ENCODE measurements around the gene COQ10B. TPM values are rescaled to one million over a fixed set of nuclear protein-coding genes. Genes with fewer than 3 reads are reported as not detected.

The COQ10B gene
- total RNA-seq: 12.3 and 14.7 TPM in 2 replicates

DNA sequence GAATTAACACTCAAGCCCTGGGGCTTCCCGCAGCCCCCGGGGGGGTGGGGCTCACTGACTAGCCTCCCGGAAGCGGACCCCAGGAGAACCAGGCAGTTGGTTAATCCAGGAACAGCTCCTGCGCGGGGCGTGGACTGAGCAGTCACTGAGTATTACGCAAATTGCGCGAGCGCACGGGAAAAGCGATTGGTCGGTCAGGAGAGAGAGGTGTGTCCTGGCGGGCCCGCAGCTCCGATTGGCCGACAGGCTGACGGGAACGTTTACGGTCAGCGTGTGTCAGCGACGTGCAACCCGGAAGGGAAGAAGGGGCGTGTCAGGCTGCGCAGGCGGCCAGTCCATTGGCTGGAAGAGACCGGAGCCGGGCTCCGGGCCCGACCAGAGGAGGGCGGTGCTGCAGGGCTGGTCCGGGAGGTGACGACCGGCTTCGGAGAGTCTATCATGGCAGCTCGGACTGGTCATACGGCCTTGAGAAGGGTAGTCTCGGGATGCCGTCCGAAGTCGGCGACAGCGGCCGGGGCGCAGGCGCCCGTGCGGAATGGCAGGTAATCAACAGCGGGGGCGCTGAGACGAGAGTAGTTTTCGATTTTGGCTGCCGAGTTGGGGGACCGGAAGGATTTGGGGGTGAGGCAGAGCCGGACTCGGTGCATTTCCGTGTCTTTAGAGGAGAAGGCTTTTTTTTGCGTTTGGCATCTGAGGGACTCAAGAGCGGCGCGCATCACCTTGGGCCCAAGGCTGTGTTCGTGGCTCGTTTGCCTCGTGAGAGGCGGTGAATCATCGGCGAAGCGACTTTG, at the start of gene COQ10B:
COQ10B (plus strand) TSS at position 430 of the 791 bp plus-strand sequence; CDS start at position 439, 9 bp downstream.

DNA sequence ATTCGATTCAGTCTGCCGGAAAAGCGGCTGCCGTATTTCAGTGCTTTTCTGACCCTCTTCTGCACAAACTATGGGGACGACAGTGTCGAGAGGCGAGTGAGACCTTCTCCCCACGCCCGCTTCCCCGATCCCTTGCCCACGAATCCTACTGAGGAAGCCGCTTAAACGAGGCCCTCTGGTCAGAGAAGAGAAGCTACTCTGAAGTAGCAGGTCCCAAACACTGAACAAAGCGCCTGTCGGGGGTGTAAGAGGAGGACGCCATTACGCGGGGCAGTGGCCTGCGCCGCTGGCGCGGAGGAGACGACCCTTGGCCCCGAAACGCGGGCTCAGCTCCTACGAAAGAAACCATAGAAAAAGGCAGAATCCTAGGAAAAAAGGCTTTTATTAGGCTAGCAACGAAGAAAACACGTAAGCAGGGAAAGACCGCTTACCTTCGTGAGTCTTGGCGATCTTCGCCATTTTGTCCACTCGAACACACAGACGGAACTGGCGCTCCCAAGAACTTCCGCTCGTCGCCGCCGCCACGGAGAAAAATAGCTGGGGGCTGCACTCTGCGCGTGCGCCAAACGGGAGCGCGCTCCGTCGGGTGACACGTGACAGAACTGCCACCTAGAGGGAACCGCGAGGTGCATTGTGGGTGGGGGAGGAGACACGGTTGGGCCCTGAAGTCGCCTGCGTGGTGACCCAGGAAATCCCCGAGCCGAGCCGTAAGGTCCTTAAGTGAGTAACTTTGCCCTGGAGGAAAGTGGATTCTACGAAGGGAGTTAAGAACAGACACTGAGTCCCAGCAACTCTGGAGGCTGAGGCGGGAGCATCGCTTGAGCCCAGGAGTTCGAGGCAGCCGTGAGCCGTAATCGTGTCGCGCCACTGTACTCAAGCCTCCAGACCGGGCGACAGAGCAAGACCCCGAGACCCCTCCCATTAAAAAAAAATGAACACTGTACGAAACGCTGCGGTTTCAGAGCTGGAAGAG, 18.5 kb upstream of the COQ10B start, which contains the start of gene SF3B1:
SF3B1 (minus strand) TSS at position 488 of the 973 bp plus-strand sequence; CDS start at position 459, 29 bp downstream.

DNA sequence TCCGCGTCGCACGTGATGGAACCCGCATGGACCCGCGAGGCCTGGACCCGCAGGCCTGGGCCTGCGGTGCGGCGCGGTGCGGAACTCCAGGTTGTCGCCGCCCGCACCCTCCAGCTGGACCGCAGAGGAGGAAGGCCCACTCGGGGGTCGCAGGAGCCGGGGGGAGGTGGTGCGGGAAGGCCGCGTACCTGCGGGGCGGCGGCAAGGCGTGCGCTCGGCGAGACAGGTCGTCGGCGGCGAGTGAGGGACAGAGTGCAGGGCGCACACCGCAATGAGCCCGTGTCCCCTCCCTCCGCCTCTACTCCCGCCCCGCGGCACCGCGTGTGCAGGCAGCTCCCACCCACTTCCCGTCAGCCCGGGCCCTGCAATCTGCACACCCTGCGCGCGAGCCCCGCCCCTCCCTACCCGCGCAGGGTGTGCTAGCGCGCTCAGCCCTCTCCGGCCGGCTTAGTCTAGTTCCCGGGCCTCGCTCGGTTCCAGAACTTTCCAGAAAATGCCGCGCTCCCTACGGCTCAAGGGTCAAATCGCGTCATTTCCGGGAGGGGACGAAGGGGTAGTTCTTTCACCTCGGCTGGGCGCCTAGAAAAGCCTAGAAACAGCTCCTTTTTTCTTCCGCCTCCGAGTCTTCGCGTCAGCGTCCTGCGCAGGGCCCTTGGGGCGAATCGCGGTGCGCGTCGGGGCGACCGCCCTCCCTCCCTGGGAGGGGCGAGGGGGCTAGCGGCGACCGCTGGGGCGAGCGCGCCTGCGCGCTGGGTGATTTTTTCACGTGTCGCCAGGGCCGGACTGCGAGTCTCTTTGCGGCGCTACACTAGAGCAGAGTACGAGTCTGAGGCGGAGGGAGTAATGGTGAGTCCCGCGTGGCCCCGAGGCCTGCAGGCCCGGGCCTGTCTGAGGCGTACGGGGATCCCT, 46.5 kb downstream of the COQ10B start, which contains the start of the genes HSPD1 and HSPE1:
HSPD1 (minus strand) TSS at position 247 of the 909 bp plus-strand sequence. CDS start 992 bp downstream, outside the sequence.
HSPE1 (plus strand) TSS at position 786 of the 909 bp plus-strand sequence; CDS start at position 844, 58 bp downstream.

DNA sequence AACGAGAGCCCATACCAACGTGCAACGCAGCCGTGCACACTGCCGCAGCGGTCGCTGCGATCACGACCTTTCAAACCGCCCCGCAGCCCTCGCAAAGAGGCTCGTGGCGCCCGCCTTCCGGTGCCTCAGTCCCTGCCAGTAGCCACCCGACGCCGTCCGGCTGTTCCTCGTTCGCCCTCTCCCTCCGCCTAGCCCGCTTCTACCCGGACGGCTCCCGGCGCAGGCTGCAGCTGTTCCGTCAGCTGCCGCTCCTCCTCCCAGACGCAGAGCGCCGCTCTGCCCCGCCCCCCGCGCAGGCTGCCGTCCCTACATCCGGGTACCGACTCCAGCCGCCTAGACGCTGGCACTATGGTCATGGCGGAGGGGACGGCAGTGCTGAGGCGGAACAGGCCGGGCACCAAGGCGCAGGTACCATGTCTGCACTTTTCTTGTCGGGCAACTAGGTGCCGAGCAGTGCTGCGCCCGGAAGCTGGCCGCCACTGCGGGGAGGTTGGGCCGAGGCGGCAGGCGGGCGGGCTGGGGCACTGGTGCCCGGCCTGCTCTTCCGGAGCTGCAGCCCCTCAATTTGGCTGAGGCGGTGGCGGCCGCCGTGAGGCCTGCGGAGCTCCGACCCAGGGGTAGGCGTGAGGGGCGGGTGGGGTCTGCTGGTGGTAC, 62.5 kb downstream of the COQ10B start, which contains the start of gene MOB4:
MOB4 (plus strand) TSS at position 328 of the 654 bp plus-strand sequence; CDS start at position 349, 21 bp downstream.

Other genes with a start within 250 kb of the COQ10B start
- gene ANKRD44, start 142.8 kb upstream of the COQ10B start, total RNA-seq: 2.9 and 6.5 TPM in 2 replicates
- gene SF3B1, start 18.5 kb upstream of the COQ10B start, total RNA-seq: 86.5 and 91.9 TPM in 2 replicates
- 92.3 and 241 TPM in 2 replicates for gene HSPD1, start 46.3 kb downstream of the COQ10B start, total RNA-seq
- gene HSPE1, start 46.8 kb downstream of the COQ10B start, total RNA-seq: 30.3 and 127 TPM in 2 replicates
- gene MOB4, start 62.5 kb downstream of the COQ10B start, total RNA-seq: 14.6 and 19.7 TPM in 2 replicates
- 0.16 and 1.0 TPM in 2 replicates for gene RFTN2, start 222.0 kb downstream of the COQ10B start, total RNA-seq